HAP-1 (cell line): ENCODE data around the gene PPP1R12C.

ENCODE experiments used
- DNase-seq, 2 experiments: peaks; one replicate each; pipeline ENCODE4 v3.0.0-alpha.2; 2016 to 2020; ENCODE audit warnings: low spot score in 2 of 2
- H3K27me3 ChIP-seq: fragments of 250-450 bp; sonication (Bioruptor Pico); 2 replicates; pipeline ENCODE4 v1.5.1; 2020; ENCODE audit warnings: low read depth, mild to moderate bottlenecking, moderate library complexity
- H3K36me3 ChIP-seq: fragments of 250-450 bp; sonication (Bioruptor Pico); replicated peaks from 2 replicates; pipeline ENCODE4 v1.5.1; 2020; ENCODE audit warnings: mild to moderate bottlenecking
- H3K4me1 ChIP-seq: fragments of 250-450 bp; sonication (Bioruptor Pico); 2 replicates; pipeline ENCODE4 v1.5.1; 2020; ENCODE audit warnings: mild to moderate bottlenecking
- H3K4me3 ChIP-seq: fragments of 250-450 bp; sonication (Bioruptor Pico); 2 replicates; pipeline ENCODE4 v1.5.1; 2020; ENCODE audit warnings: mild to moderate bottlenecking, moderate library complexity
- H3K9me3 ChIP-seq: fragments of 250-450 bp; sonication (Bioruptor Pico); 2 replicates; pipeline ENCODE4 v1.5.1; 2020; ENCODE audit warnings: mild to moderate bottlenecking, moderate library complexity
- in situ Hi-C: fragments of 300-500 bp; cut with MboI; formaldehyde crosslinking; loops from 3 replicates; pipeline ENCODE4 v1.14.3; 2020; ENCODE audit warnings: low sequenced_read_pairs, inconsistent platforms, mixed read lengths

PPP1R12C gene

DNA sequence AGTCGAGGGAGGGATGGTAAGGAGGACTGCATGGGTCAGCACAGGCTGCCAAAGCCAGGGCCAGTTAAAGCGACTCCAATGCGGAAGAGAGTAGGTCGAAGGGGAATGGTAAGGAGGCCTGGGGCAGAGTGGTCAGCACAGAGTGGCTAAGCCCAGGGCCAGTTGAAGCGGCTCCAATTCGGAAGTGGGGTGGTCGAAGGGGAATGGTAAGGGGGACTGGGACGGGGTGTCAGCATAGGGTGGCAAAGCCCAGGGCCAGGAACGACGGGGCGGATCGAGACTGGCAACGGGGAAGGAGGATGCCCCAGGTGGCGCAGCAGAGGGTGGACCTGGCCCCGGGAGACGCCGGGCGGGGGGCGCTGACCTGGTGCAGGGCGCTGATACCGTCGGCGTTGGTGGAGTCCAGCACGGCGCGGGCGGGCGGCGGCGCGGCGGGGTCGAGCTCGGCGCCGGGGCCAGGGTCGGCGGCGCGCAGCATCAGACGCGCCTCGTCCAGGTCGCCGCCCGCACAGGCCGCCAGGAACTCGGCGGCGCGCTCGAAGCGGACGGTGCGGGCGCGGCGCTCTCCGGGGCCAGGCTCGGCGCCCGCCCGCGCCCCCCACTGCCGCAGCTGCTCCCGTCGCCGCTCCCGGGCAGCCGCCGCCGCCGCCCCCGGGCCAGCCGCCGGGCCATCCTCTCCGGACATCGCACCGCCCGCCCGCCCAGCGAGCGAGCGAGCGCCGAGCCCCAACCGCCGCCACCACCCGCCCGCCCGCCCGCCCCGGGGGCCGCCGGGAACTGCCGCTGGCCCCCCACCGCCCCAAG lies at the start of gene PPP1R12C:
Gene PPP1R12C (minus strand): TSS at position 779 of the 804 bp plus-strand sequence. CDS start 94 bp downstream, at position 685.
- Histone ChIP-seq H3K9me3 (no peaks in the 10 kb centered on the region), H3K4me3 (peak within 1 kb of the TSS; percentile 69), H3K27me3 (no peaks in the 10 kb centered on the region), H3K36me3 (no peaks in the 10 kb centered on the region), H3K4me1 (peaks cover 6% of the 10 kb centered on the region)
- in situ Hi-C loops: no loop called here
- peak in 1 of 2 experiments; percentile 29 for DNase-seq

DNA sequence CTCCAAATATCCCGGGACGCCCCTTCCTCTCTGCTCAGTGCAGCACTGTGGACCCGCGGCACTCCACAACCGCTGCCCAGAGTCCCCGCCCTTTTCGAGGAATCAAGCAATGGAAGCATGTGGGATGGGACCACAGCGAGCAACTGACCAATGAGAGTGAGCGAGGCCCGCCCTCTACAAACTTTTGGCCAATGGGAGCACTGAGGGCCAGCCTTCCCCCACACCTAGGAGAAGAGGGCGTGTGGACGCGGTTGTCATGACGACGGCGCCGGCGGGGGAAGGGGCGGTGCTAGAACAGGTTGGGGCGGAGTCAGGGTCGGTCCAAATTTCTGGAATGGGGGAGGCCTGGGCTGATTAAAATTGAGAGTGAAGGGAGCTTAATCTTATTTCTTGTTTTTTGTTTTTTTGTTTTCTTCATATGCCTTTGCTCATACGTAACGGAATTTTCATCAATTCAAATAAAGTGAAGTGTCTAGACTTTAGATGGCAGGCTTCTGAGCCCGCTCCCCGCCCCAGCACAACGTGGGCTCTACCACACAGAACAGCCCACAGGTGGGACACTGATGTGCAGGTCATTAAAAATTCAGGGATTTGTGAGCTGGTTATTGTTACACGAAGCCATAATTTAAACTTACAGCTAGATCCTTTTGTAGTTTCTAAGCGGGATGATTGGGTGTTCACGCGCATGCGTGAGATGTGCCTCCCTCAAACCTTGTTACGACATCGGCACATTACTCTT lies 49.3 kb upstream of the PPP1R12C start, which contains the start of gene DNAAF3:
Gene DNAAF3 (minus strand): TSS at position 84 of the 739 bp plus-strand sequence. CDS start 200 bp downstream, outside the sequence.
- peak; percentile 95 to 98 for DNase-seq
- in situ Hi-C loops: no loop called here
- Histone ChIP-seq H3K4me1 (peaks cover 3% of the 10 kb centered on the region; the same call in 1 of the 2 replicates), H3K9me3 (no peaks in the 10 kb centered on the region), H3K4me3 (peak within 1 kb of the TSS; percentile 39), H3K27me3 (no peaks in the 10 kb centered on the region), H3K36me3 (no peaks in the 10 kb centered on the region)

DNA sequence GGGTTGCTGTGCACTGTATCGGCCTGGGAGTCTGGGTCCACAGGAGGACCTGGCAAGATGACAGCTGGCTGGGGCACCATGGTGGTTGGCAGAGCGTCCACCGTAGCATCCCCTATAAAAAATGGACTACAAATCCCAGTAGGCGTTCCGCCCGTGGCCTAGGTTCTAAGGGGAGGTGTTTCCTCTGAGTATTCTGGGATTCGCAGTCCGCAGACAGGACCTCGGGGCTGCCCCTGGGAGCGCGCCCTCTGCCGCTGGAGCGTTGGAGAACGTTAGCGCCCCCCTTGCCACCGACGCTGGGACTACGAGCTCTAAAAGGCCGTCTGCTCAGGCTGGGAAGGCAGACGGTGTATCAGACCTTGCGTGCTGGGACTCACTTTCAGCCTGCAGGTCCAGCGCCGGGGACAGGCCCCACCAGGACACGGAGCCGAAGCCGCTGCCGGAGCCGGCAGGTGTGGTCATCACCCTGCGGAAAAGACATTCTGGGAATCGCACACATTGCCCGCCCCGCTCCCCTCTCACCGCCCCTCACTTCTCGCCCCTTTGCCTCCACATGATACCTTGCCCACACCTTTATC lies 48.6 kb upstream of the PPP1R12C start:
- no peaks in the 10 kb centered on the region for H3K9me3 ChIP-seq
- H3K4me1 ChIP-seq: peaks cover 3% of the 10 kb centered on the region; the same call in 1 of the 2 replicates
- in situ Hi-C loops: no loop called here
- H3K4me3 ChIP-seq: peak overlapping the region; percentile 39
- H3K36me3 ChIP-seq: no peaks in the 10 kb centered on the region
- DNase-seq: peak; percentile 80 to 90
- H3K27me3 ChIP-seq: no peaks in the 10 kb centered on the region

DNA sequence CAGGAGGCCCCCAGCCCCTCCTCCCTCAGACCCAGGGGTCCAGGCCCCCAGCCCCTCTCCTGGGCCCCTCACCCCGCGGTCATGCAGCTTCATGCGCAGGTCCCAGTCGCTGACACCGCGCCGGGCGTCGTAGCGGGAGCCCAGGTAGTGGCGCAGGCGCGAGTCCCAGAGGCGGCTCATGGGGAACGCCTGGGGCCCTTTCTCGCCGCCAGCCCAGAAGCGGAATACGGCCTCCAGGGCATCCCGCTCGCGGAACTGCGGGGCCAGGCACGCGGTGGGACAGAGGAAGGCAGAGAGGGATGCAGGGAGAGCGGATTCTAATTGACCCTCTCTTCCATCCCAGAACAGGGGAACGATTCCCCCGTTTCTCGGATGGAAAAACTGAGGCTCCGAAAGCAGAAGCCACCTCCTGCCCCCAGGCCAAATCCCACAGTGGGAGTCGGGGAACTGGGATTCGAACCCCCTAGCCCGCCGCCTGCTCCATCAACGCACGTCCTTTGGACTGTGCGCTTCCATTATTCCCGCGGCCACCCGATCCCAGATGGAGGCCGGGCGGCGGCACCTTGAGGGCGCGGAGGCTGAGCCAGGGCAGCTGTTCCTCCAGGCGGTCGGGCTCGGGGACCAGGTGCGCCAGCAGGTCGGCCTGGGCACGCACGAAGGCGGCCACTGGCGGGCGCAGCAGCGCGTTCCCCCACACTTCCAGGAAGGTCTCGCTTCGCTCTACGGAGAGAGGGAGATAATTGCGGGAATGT lies 44.3 kb upstream of the PPP1R12C start:
- H3K9me3 ChIP-seq: no peaks in the 10 kb centered on the region
- in situ Hi-C loops: no loop called here
- H3K27me3 ChIP-seq: peaks cover 6% of the 10 kb centered on the region; the same call in 1 of the 2 replicates
- no peaks in the 10 kb centered on the region for H3K36me3 ChIP-seq
- H3K4me1 ChIP-seq: no peaks in the 10 kb centered on the region
- no peak overlapping the region for H3K4me3 ChIP-seq
- DNase-seq: no peak

DNA sequence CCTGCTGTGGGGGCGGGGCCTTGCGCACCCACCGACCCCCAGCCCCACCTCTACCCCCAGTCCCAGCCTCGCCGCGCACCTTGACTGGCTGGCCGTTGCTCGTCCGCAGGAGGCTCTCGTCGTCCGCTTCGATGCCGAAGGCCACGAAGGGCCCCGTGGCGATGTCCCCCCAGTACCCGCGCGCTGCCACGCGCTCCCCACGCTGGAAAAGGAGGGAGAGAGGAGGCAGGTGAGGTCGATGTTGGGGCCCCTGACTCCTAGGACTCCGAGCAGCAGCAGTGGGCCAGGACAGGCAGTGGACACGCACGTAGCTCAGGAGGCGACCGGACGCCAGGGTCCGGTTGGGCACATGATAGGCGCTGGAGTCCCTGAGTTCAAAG lies 43.5 kb upstream of the PPP1R12C start:
- Histone ChIP-seq H3K9me3 (no peaks in the 10 kb centered on the region), H3K27me3 (peaks cover 8% of the 10 kb centered on the region; the same call in 1 of the 2 replicates), H3K4me3 (no peak overlapping the region), H3K4me1 (peaks cover 2% of the 10 kb centered on the region; the same call in 1 of the 2 replicates), H3K36me3 (no peaks in the 10 kb centered on the region)
- in situ Hi-C loops: no loop called here
- no peak for DNase-seq

DNA sequence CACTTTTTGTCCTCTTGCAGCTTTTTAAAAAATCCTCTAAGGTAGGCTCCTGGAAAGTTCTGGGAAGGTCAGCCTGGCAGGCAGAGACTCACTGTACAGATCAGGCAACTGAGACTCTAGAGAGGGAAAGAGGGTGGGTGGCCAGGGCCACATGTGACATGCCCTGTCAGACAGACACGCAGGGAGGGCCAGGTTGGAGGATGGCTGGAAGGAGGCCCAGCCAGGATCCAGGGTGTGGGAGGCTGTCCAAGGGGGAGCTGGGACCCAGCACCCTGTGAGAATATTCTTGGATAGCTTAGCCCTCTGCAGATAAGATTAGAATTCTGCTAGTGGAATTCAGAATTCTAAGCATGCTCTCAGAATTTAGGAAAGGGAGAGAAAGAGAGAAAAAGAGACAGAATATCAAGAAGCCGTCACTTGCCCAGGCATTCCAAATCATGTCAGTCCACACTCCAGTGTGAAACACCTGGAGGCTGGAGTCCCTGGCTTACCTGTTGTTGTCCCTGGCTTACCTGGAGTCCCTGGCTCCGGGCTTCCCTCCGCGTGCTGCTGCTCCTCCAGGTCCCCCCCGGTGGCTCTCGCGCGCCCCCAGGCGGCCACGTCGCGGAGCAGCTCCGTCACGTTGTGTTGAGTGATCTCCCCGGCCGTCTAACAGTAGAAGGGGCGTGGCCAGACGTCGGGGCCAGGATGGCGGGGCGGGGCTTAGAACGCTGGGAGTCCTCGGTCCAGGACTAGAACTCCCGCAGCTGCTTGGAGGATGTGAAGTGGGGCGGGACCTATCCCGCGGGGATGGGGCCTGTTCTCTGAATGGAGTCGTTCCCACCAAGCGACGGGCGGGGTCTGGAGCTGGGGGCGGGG lies 42.9 kb upstream of the PPP1R12C start:
- H3K4me3 ChIP-seq: no peak overlapping the region
- H3K4me1 ChIP-seq: peaks cover 3% of the 10 kb centered on the region; the same call in 1 of the 2 replicates
- in situ Hi-C loops: no loop called here
- no peaks in the 10 kb centered on the region for H3K36me3 ChIP-seq
- peaks cover 8% of the 10 kb centered on the region; the same call in 1 of the 2 replicates for H3K27me3 ChIP-seq
- DNase-seq: peak; percentile 77 to 97
- no peaks in the 10 kb centered on the region for H3K9me3 ChIP-seq

DNA sequence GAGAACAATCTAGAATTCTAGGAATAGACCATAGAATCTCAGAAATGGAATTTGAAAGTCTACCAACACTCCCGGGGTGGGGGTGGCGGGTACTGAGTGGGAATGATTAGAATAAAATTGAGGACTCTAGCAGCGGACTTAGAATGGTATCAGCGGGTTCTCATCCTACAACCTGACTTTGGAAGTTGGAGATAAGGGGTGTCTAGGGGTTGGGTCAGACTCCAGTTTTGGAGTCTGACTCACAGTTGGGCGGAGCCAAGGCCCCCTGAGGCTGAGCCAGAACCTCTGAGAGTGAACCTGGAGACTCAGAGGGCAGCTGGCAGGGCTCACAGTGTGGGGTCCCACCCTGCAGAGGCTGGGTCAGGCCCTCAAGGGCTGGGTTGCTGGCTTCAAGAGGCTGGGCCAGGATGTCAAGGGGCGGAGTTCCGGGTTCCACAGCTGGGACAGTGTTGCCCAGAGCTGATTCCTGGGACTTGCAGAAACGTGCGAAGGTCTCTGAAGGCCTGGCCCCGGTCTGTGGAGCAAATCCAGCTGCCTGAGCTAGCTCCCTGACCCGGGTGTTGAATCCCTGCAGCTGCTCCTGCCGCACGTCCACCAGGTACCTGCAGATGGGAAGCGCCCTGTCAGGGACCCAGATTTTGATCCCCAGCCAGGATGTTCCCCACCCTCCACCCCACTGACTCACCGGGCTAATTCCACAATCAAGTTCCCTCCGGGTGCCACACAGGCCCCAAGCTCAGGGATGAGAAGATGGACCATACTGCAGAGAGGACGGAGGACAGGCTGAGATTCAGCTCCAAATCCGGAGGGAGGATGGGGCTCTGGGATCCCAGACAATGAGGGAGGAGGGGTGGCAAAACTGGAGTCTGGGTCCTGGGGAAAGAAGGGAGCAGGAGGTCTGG lies 41.7 kb upstream of the PPP1R12C start:
- H3K27me3 ChIP-seq: peaks cover 8% of the 10 kb centered on the region; the same call in 1 of the 2 replicates
- no peak overlapping the region for H3K4me3 ChIP-seq
- no peak for DNase-seq
- H3K36me3 ChIP-seq: no peaks in the 10 kb centered on the region
- H3K9me3 ChIP-seq: no peaks in the 10 kb centered on the region
- in situ Hi-C loops: no loop called here
- H3K4me1 ChIP-seq: peaks cover 3% of the 10 kb centered on the region; the same call in 1 of the 2 replicates

DNA sequence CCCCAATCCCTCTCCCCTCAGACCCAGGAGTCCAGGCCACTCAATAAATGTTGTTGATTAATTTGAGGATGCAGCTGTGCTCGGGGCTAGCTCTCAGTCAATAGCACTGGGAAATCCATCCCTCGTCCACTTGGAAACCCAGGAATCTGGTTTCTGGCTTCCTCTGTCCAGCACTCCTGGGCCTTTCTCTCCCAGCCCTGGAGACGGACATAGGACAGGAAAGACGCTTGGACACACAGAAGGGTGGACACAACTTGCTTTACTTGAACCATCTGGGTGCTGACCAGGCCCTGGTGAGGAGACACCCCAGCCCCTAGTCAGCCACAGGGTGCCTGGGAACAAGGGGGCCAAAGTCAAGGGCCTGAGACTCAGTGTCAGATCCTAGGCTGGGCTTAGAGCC lies 41.0 kb upstream of the PPP1R12C start:
- DNase-seq: no peak
- no peak overlapping the region for H3K4me3 ChIP-seq
- in situ Hi-C loops: no loop called here
- H3K4me1 ChIP-seq: peaks cover 3% of the 10 kb centered on the region; the same call in 1 of the 2 replicates
- no peaks in the 10 kb centered on the region for H3K36me3 ChIP-seq
- no peaks in the 10 kb centered on the region for H3K9me3 ChIP-seq
- peaks cover 8% of the 10 kb centered on the region; the same call in 1 of the 2 replicates for H3K27me3 ChIP-seq

DNA sequence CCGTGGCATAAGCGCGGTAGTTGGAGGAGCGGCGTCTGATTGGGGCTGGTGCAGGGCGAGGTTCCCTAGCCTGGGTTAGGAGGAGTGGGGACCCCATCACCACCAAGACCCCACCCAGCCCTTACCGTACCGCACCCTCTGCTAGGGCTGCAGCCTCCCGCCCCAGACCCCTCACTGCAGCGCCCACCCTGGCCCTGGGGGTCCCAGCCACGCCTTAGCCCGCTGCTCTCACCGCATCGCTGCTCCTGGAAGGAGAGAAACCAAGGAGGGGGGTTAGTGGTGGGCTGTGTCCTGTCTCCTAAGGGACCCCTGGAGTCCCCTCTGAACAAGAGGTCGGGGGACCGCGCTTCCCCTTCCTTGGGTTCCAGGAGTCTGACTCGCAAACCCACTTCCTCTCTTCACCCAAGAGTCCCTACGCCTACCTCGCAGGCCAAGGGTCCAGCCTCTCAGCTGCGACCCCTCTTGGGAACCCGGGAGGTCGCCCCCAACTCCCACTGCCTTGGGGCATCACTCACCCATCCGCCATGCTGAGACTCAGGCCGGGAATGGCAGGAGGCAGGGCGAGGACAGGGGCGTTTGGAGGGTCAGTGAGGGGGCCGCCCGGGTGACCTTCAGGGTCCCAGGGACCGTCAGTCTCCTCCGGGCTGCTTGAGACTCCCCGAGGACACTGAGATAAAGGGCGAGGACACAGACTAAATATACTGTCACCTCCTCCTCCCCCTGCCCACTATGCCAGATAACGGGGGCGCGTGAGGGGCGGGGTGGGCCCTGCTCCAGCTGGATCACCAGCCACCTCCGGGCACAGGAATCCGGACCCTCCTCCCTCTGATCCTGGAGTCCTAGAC lies 39.8 kb upstream of the PPP1R12C start, which contains the start of gene TNNI3:
Gene TNNI3 (minus strand): TSS at position 669 of the 845 bp plus-strand sequence. CDS start 143 bp downstream, at position 526.
- in situ Hi-C loops: no loop called here
- H3K36me3 ChIP-seq: no peaks in the 10 kb centered on the region
- DNase-seq: no peak
- peaks cover 3% of the 10 kb centered on the region; the same call in 1 of the 2 replicates for H3K4me1 ChIP-seq
- H3K9me3 ChIP-seq: no peaks in the 10 kb centered on the region
- H3K27me3 ChIP-seq: peaks cover 8% of the 10 kb centered on the region; the same call in 1 of the 2 replicates
- peak within 1 kb of the TSS; percentile 27 for H3K4me3 ChIP-seq

DNA sequence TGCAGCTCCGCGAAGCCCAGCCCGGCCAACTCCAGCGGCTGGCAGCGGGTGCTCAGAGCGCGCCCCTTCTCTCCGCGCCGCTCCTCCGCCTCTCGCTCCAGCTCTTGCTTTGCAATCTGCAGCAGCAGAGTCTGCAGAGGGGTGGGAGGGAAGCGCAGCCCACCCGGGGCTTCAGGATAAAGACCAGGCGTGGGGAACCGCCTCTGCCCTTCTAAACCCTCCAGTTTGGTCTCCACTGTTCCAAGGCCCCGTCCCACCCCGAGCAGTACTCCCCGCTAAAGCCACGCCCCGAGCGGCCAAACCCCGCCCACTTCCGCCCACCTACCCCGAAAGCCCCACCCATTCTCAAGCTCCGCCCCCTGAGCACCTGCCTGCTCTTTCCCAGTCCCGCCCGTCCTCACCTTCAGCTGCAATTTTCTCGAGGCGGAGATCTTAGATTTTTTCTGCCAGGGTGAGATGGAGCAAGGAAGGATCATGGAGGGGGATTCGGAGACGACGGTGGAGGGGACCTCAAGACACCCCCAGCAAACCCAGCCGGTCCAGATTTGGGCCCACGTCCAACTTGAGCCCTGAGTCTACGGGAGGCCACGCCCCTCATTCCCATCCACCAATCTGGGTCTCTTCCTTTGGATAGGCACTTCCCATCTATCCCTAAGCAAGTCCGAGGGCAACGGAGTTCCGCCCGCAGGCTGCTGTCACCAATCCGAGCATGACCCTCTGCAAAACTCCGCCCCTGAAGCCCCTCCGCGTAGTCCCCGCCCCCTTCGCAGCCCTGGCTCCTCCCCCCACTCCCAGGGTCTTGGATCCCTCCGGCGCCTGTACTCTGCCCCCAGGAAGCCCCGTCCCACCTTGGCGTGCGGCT lies 39.0 kb upstream of the PPP1R12C start:
- DNase-seq: peak; percentile 49 to 90
- H3K36me3 ChIP-seq: no peaks in the 10 kb centered on the region
- no peaks in the 10 kb centered on the region for H3K9me3 ChIP-seq
- peaks cover 8% of the 10 kb centered on the region; the same call in 1 of the 2 replicates for H3K27me3 ChIP-seq
- in situ Hi-C loops: no loop called here
- H3K4me1 ChIP-seq: peaks cover 3% of the 10 kb centered on the region; the same call in 1 of the 2 replicates
- H3K4me3 ChIP-seq: peak overlapping the region; percentile 27
